Muscle of leg (tissue), 11 donors: ENCODE measurements around the gene FGGY. TPM values are rescaled to one million over a fixed set of nuclear protein-coding genes. Genes with fewer than 3 reads are reported as not detected.

ENCODE experiments used
- DNase-seq: peaks from one replicate; pipeline ENCODE4 v3.0.0; 2013
- H3K27ac ChIP-seq: one replicate; pipeline ENCODE4 v1.5.1; 2013; ENCODE audit warnings: mild to moderate bottlenecking, low read length, control low read depth
- H3K27me3 ChIP-seq: one replicate; pipeline ENCODE4 v1.6.1; 2013; ENCODE audit warnings: low read length; ENCODE audit not compliant: control insufficient read depth, insufficient read depth
- H3K36me3 ChIP-seq: one replicate; pipeline ENCODE4 v1.6.1; 2013; ENCODE audit warnings: low read length; ENCODE audit not compliant: control insufficient read depth, insufficient read depth
- H3K4me1 ChIP-seq: one replicate; pipeline ENCODE4 v1.6.1; 2013; ENCODE audit warnings: low read length; ENCODE audit not compliant: control insufficient read depth, insufficient read depth
- H3K4me3 ChIP-seq: one replicate; pipeline ENCODE4 v1.5.1; 2013; ENCODE audit warnings: low read length, control low read depth
- H3K9me3 ChIP-seq: replicated peaks from 2 replicates; pipeline ENCODE4 v1.6.1; 2013; ENCODE audit warnings: low read depth, low read length; ENCODE audit not compliant: control insufficient read depth
- WGBS: methylation state at CpG from one replicate; pipeline ENCODE4 v1.1.5; 2013; ENCODE audit warnings: missing lambda C conversion rate; ENCODE audit not compliant: insufficient coverage; 5-methylcytosine and 5-hydroxymethylcytosine counted together
- polyA plus RNA-seq, 8 donors: library from polyadenylated mRNA; unstranded; fragments of 120-200 nt; gene quantifications; one replicate each; pipeline versions ENCODE4 v1.2.1 to v1.2.3, GENCODE V29; 2013; ENCODE audit warnings: inconsistent platforms in 1 of 8, low replicate concordance in 1 of 8; ENCODE audit not compliant: insufficient read length in 8 of 8, insufficient read depth in 1 of 8
- total RNA-seq: library from RNA; stranded (reverse); fragments of 120-200 nt; gene quantifications from one replicate; pipeline ENCODE4 v1.2.4, GENCODE V29; 2013

FGGY gene
- total and polyA plus RNA-seq, 9 donors, result 8.0 to 23.7 (median 12.7) TPM

DNA sequence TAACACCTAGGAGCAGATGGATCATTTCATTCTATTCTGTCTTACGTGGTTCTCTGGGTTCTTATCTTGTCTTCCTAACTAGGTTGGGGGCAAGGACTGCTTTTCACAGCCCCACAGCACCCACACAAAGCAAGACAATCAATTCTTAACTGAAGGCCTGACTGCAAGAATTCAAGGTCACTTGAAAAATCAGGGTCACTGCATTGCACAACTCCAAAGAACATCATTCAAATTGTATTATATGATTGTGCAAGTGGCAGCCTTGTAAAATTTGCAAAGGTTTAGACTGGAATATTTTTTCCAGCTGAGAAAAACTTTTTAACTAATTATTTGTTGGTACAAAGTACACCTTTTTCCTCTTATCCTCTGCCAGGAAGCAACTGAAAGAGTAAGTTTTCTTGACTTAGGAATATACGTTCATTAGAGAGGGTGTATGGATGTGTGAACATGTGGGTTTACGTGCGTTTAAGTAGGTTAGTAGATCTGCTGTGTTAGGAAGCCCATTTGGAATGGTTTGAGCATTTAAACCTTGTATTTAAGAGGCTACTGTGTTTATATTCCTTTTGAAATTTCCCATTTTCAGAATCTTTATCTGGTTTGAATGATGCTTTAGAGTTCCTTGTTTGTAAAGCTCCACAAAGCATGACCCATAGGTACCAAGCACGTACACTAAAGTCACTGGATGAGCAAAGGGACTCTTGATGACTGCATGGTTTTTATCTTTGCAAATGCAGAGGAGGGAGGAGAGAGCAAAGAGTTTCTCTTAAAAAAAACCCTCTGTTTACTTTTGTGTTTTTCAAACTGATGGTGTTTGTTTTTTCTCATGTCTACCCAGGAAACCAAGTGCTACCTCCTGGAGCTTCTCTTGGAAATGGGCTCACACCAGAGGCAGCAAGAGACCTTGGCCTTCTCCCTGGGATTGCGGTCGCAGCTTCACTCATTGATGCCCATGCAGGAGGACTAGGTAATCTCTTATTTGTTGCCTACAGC is 214.9 kb downstream of the FGGY start:
- Histone ChIP-seq H3K36me3 (no peaks in the 10 kb centered on the region), H3K27me3 (no peaks in the 10 kb centered on the region), H3K4me1 (peaks cover 13% of the 10 kb centered on the region), H3K27ac (no peak overlapping the region), H3K9me3 (no peaks in the 10 kb centered on the region), H3K4me3 (no peak overlapping the region)
- DNase-seq, result no peak
- 97% methylated on average over 5 of the region's 7 CpGs for WGBS

GRCh38 chr1:59512702-59513101 is 215.8 kb downstream of the FGGY start:
- no peak for DNase-seq
- WGBS, result no CpG with 5 or more reads among the region's 1 CpG
- H3K27ac ChIP-seq, result no peak overlapping the region

DNA sequence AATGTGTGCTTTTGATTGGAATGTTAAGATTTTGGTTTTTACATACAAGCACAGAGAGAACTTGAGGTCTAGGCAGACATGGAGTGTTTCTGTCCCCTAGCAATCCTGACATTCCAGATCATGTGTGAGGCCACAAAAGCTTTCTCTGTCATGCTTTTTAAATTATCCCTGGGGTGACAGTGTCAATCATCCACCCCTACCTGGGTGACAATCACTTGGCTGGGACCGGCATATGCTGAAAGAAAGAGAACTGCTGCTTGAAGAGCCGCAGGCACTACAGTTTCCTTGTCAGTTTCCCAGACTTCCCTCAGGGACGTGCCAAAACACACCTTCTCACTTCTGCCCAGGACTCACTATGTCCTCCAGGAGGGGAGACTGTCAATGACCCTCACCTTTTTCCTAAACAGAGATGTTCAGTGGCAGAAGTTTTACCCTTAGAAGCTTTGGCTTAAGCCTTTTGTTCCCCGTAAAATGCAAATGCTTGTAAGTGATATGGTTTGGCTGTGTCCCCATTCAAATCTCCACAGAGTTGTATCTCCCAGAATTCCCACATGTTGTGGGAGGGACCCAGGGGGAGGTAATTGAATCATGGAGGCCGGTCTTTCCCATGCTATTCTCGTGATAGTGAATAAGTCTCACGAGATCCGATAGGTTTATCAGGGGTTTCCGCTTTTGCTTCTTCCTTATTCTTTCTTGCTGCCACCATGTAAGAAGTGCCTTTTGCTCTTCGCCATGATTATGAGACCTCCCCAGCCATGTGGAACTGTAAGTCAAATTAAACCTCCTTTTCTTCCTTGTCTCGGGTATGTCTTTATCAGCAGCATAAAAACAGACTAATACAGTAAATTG is 217.4 kb downstream of the FGGY start:
- no peaks in the 10 kb centered on the region for H3K9me3 ChIP-seq
- H3K36me3 ChIP-seq, result no peaks in the 10 kb centered on the region
- H3K4me1 ChIP-seq, result peaks cover 4% of the 10 kb centered on the region
- no peaks in the 10 kb centered on the region for H3K27me3 ChIP-seq
- WGBS, result 94% methylated on average over 2 of the region's 11 CpGs
- no peak for DNase-seq
- H3K27ac ChIP-seq, result no peak overlapping the region
- H3K4me3 ChIP-seq, result no peak overlapping the region

More at GRCh38 chr1:59512702-59513101, 215.8 kb downstream of the FGGY start:
- Histone ChIP-seq H3K27me3 (no peaks in the 10 kb centered on the region), H3K36me3 (no peaks in the 10 kb centered on the region), H3K9me3 (no peaks in the 10 kb centered on the region), H3K4me1 (peaks cover 12% of the 10 kb centered on the region), H3K4me3 (no peak overlapping the region)

DNA sequence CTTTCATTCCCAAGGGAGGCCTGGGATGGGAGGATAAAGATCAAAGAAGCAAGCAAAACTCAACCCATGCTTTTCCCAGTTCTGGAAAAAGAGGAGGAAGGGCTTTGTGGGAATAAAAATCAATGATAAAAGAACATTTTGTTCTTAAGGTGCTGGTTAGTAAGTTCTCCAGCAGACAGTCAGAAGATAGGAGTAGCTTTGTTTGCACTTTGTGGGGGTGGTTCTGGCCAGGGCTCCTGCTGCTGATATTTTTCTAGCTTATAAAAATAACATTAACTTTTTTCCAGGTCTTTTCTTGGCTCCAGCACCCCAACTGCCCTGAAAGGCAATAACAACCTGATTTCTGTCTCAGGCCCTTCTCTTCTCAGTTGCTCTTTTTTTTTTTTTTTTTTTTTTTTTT is 220.0 kb downstream of the FGGY start:
- H3K9me3 ChIP-seq, result no peaks in the 10 kb centered on the region
- H3K4me1 ChIP-seq, result peaks cover 11% of the 10 kb centered on the region
- H3K36me3 ChIP-seq, result no peaks in the 10 kb centered on the region
- H3K4me3 ChIP-seq, result no peak overlapping the region
- no peaks in the 10 kb centered on the region for H3K27me3 ChIP-seq
- peak; percentile 37 for DNase-seq
- H3K27ac ChIP-seq, result no peak overlapping the region

DNA sequence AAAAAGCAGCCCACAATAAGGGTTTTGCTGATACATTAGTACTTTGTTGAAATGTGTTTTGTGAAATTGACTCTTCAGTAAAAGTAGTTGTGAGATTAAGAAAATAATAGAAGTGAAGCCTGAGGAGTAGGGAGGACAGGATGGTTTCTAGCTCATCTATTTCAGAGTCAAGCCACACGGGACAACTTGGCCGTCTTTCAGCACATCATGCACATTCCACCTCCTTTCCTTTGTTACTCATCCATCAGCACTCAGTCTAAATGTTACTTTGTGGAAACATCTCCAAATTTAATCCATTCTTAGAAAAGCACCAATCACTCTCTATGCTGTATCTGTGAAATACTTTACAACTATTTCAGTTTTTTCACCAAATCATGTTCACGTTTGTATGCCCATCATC is 223.3 kb downstream of the FGGY start:
- H3K36me3 ChIP-seq, result no peaks in the 10 kb centered on the region
- no peak overlapping the region for H3K4me3 ChIP-seq
- H3K27ac ChIP-seq, result no peak overlapping the region
- H3K27me3 ChIP-seq, result no peaks in the 10 kb centered on the region
- H3K9me3 ChIP-seq, result no peaks in the 10 kb centered on the region
- peak; percentile 66 for DNase-seq
- H3K4me1 ChIP-seq, result peaks cover 11% of the 10 kb centered on the region
- 28% methylated on average over 2 of the region's 3 CpGs for WGBS

- Histone ChIP-seq H3K4me1 (peaks cover 11% of the 10 kb centered on the region), H3K36me3 (no peaks in the 10 kb centered on the region), H3K27me3 (no peaks in the 10 kb centered on the region), H3K27ac (peak overlapping the region; percentile 32), H3K9me3 (no peaks in the 10 kb centered on the region), H3K4me3 (no peak overlapping the region)
- WGBS, result 30% methylated on average over 12 of the region's 12 CpGs
- peak; percentile 75 for DNase-seq
These were observed 224.0 kb downstream of the FGGY start for GRCh38 chr1:59520827-59521418.

DNA sequence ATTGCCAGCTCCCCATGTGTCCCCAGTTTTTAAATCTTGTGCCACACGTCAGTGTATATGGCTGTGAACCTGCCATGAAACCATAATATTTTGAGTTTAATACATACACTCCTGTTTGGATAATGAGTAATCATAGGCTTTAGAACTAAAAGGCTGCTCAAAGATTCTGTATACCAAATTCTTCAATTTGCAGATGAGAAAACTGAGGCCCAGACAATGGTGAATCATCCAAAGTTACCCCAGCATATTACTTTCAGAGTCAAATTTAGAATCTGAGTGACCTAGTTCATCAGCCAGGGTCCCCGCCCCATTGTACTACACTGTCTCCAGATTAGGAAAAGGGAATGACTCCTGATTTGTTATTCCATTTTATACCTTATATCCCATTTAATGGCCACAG is 224.6 kb downstream of the FGGY start:
- WGBS, result no CpG with 5 or more reads among the region's 2 CpGs

DNA sequence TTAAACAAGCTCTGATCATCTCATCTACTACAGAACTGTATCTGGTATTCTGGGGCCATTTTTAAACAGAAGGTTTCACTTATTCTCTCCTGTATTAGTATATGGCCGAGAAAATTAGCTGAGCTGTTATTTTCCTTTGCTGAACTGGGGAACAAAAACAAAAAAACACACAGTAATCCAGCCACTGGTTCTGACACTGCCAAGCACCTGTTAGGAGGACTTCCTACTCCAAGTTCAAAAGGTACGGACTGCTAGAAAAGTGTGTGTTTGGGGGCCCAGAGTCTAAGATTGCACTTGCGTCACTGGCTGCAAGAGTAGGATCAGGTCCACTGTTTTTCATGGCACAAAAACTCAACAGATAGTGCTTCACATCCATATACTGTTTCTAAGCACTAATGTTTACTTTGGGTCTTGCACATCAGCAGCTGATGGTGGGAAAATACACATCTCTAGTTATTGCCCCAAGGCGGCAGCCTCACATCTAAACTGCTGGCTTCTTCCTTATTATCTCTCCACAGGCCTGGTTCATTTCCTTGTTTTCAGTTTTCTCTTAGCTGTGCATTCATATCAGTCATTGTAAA is 226.1 kb downstream of the FGGY start:
- Histone ChIP-seq H3K36me3 (no peaks in the 10 kb centered on the region), H3K27me3 (no peaks in the 10 kb centered on the region), H3K4me1 (peaks cover 11% of the 10 kb centered on the region), H3K27ac (no peak overlapping the region), H3K4me3 (no peak overlapping the region), H3K9me3 (no peaks in the 10 kb centered on the region)
- no peak for DNase-seq
- WGBS, result 70% methylated on average over 2 of the region's 4 CpGs

More for the DNA sequence above, 224.6 kb downstream of the FGGY start:
- Histone ChIP-seq H3K4me1 (peaks cover 11% of the 10 kb centered on the region), H3K27ac (no peak overlapping the region), H3K9me3 (no peaks in the 10 kb centered on the region), H3K36me3 (no peaks in the 10 kb centered on the region), H3K27me3 (no peaks in the 10 kb centered on the region), H3K4me3 (no peak overlapping the region)
- no peak for DNase-seq

DNA sequence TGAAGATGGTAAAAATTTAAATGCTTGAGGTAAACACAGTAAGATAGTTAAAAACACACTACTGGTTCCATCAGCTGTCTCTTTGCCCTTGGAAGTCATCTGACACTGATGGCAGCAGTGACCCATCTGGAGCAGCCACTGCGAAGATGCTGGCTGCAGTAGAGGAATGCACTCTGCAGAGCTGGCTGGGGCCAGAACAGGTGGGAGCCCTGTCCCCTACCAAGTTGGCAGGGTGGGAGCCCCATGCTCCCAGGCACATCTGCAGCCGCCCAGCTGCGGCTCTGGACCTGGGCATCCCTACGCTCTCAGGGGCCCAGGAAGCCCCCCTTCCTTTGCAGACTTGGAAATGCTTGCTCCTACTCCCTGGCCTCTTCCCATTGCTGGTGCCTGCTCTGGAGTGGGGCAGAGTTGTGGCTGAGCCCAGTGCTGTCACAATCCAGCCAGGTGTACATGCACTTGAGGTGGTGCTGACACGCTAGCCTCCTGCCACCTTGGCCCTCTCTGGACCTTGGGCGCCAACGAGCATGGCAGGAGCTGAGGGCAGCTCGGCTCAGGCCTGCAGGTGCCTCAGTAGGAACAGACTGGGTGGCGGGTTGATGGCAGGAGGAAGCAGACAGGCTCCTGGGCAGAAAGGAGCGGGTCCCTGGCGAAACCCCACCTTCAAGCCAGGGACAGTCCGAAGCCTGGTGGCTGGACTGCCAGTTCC is 227.0 kb downstream of the FGGY start:
- Histone ChIP-seq H3K36me3 (no peaks in the 10 kb centered on the region), H3K27me3 (no peaks in the 10 kb centered on the region), H3K4me3 (no peak overlapping the region), H3K27ac (no peak overlapping the region), H3K9me3 (no peaks in the 10 kb centered on the region), H3K4me1 (peaks cover 11% of the 10 kb centered on the region)
- peak; percentile 35 for DNase-seq
- WGBS, result 91% methylated on average over 12 of the region's 12 CpGs
